COR-L47 (cell line): ENCODE measurements around the gene HLA-DOA.

ENCODE experiments used
- DNase-seq: peaks from one replicate; lab custom pipeline; 2025; lab: John Stamatoyannopoulos, UW

The HLA-DOA gene

GRCh38 chr6:33008944-33009861, at the start of gene HLA-DOA:
HLA-DOA (minus strand) TSS chr6:33009591.
- no peak for DNase-seq

GRCh38 chr6:33057222-33058150, 48.1 kb upstream of the HLA-DOA start:
- DNase-seq, result no peak

- DNase-seq, result no peak
Observed at GRCh38 chr6:33053230-33053629, 43.8 kb upstream of the HLA-DOA start.

- no peak for DNase-seq
Observed at GRCh38 chr6:33052627-33053026, 43.2 kb upstream of the HLA-DOA start.

- DNase-seq, result no peak
Observed at GRCh38 chr6:33050014-33050810, 40.8 kb upstream of the HLA-DOA start.

- DNase-seq, result no peak
Observed at GRCh38 chr6:33049323-33050013, 40.1 kb upstream of the HLA-DOA start.

- no peak for DNase-seq
Observed at GRCh38 chr6:33040157-33040556, 30.8 kb upstream of the HLA-DOA start.

- no peak for DNase-seq
Observed at GRCh38 chr6:33036535-33036934, 27.1 kb upstream of the HLA-DOA start.

GRCh38 chr6:33034554-33034953, 25.2 kb upstream of the HLA-DOA start:
- DNase-seq, result no peak

GRCh38 chr6:33030245-33030644, 20.9 kb upstream of the HLA-DOA start:
- no peak for DNase-seq

GRCh38 chr6:33029328-33030184, 20.2 kb upstream of the HLA-DOA start:
- DNase-seq, result no peak

GRCh38 chr6:33028220-33028849, 18.9 kb upstream of the HLA-DOA start:
- no peak for DNase-seq

- no peak for DNase-seq
Observed at GRCh38 chr6:33024521-33024920, 15.1 kb upstream of the HLA-DOA start.

- DNase-seq, result no peak
Observed at GRCh38 chr6:33023536-33023935, 14.1 kb upstream of the HLA-DOA start.

GRCh38 chr6:33021917-33022316, 12.5 kb upstream of the HLA-DOA start:
- DNase-seq, result no peak

- no peak for DNase-seq
Observed at GRCh38 chr6:33019372-33019771, 10.0 kb upstream of the HLA-DOA start.

GRCh38 chr6:33018904-33019303, 9.5 kb upstream of the HLA-DOA start:
- DNase-seq, result no peak

- DNase-seq, result no peak
Observed at GRCh38 chr6:33018418-33018817, 9.0 kb upstream of the HLA-DOA start.

GRCh38 chr6:33017694-33018353, 8.4 kb upstream of the HLA-DOA start:
- DNase-seq, result no peak
